OCI-LY7 (cell line): Measurements from ENCODE around the gene PLCB1. TPM values are rescaled to one million over a fixed set of nuclear protein-coding genes. Genes with fewer than 3 reads are reported as not detected.

Experiments used
- BruUV-seq: library from RNA; stranded (reverse); fragments of 400-500 nt; replicated peaks from 2 replicates; lab custom pipeline; 2021; lab: Mats Ljungman, UMichigan
- CTCF ChIA-PET: fragments of 300-600 bp; sonication (Branson Sonifier 250); formaldehyde crosslinking; loops from one replicate; lab custom pipeline; 2022; ENCODE audit warnings: antibody characterized with exemption; ENCODE audit not compliant: unreplicated experiment; lab: Charles Lee
- POLR2A ChIA-PET: fragments of 300-600 bp; sonication (Branson Sonifier 250); formaldehyde crosslinking; loops from one replicate; lab custom pipeline; 2022; ENCODE audit warnings: antibody characterized with exemption; lab: Charles Lee
- DNase-seq: peaks from one replicate; pipeline ENCODE4 v3.0.0-alpha.2; 2015; ENCODE audit warnings: low spot score
- H2AFZ ChIP-seq: fragments of 200-600 bp; sonication (generic), shearing (Covaris generic); 2 replicates; pipeline ENCODE4 v1.6.1; 2014; ENCODE audit warnings: mild to moderate bottlenecking, antibody characterized with exemption, low read length, moderate library complexity
- H3K27ac ChIP-seq: fragments of 200-600 bp; sonication (generic); 2 replicates; pipeline ENCODE4 v1.5.1; 2014; ENCODE audit warnings: mixed run types, low read depth, mild to moderate bottlenecking, moderate library complexity, low read length, inconsistent platforms; ENCODE audit not compliant: poor library complexity, severe bottlenecking
- H3K36me3 ChIP-seq: fragments of 200-600 bp; sonication (generic); 2 replicates; pipeline ENCODE4 v1.6.1; 2014; ENCODE audit warnings: mild to moderate bottlenecking, antibody characterized with exemption, low read length, moderate library complexity, mixed read lengths; ENCODE audit not compliant: insufficient read depth
- H3K4me1 ChIP-seq: fragments of 200-600 bp; sonication (generic); 2 replicates; pipeline ENCODE4 v1.5.1; 2014; ENCODE audit warnings: mild to moderate bottlenecking, low read length; ENCODE audit not compliant: insufficient read depth, poor library complexity, severe bottlenecking
- H3K4me2 ChIP-seq: fragments of 200-600 bp; sonication (generic); 2 replicates; pipeline ENCODE4 v1.6.1; 2014; ENCODE audit warnings: mild to moderate bottlenecking, low read length
- H3K4me3 ChIP-seq: fragments of 200-600 bp; sonication (generic); 2 replicates; pipeline ENCODE4 v1.5.1; 2014; ENCODE audit warnings: mild to moderate bottlenecking, low read depth, low read length; ENCODE audit not compliant: poor library complexity, severe bottlenecking
- H3K79me2 ChIP-seq: fragments of 200-600 bp; sonication (generic); 2 replicates; pipeline ENCODE4 v1.6.1; 2016; ENCODE audit warnings: low read depth, mild to moderate bottlenecking, low read length, moderate library complexity, mixed read lengths; ENCODE audit not compliant: insufficient read depth
- H3K9me2 ChIP-seq: fragments of 200-600 bp; sonication (generic); 2 replicates; pipeline ENCODE4 v1.6.1; 2016; ENCODE audit warnings: mild to moderate bottlenecking, low read length, mixed read lengths; ENCODE audit not compliant: insufficient read depth
- H3K9me3 ChIP-seq: fragments of 200-600 bp; sonication (generic); 2 replicates; pipeline ENCODE4 v1.6.1; 2014; ENCODE audit warnings: mild to moderate bottlenecking, mixed run types, low read length, mixed read lengths
- H4K20me1 ChIP-seq: fragments of 200-600 bp; sonication (generic); 2 replicates; pipeline ENCODE4 v1.6.1; 2014; ENCODE audit warnings: mild to moderate bottlenecking, antibody characterized with exemption, low read length, moderate library complexity, mixed read lengths; ENCODE audit not compliant: insufficient read depth
- CTCF ChIP-seq: fragments of 200-600 bp; sonication (generic); conservative IDR thresholded peaks from 2 replicates; pipeline ENCODE4 v1.5.1; 2014; ENCODE audit warnings: mild to moderate bottlenecking, antibody characterized with exemption, low read length, moderate library complexity, mixed read lengths
- EZH2phosphoT487 ChIP-seq: fragments of 200-600 bp; sonication (generic); IDR thresholded peaks from 2 replicates; pipeline ENCODE4 v1.6.1; 2018; ENCODE audit warnings: low read depth, borderline replicate concordance, mild to moderate bottlenecking, mixed run types, antibody characterized with exemption, low read length, moderate library complexity, mixed read lengths
- intact Hi-C: fragments of 100-400 bp; cut with micrococcal nuclease; formaldehyde crosslinking; loops from one replicate; pipeline ENCODE4 v1.10.0; 2022; ENCODE audit not compliant: unreplicated experiment
- total RNA-seq, 2 experiments: library from RNA; depleted of rRNA in 1 of 2; stranded (reverse); fragments of >200 nt in 1 of 2; shearing (Covaris generic) in 1 of 2; gene quantifications; 2 replicates each; pipeline ENCODE4 v1.2.3, GENCODE V29; 2014 to 2022

PLCB1 gene
- total RNA-seq, 2 experiments from 2014 or later, result 14.6 to 30.5 TPM

GRCh38 chr20:8724884-8725283 is 592.8 kb downstream of the PLCB1 start:
- no peaks in the 10 kb centered on the region for H4K20me1 ChIP-seq
- H3K4me2 ChIP-seq, result no peak overlapping the region
- intact Hi-C loops, result loop anchor here (5.0 kb wide), 3 partner anchors 273 to 788 kb away; no protein-coding TSS in a partner anchor
- POLR2A ChIA-PET, result no interaction called here
- DNase-seq, result no peak
- H3K4me1 ChIP-seq, result peaks cover 7% of the 10 kb centered on the region
- H3K36me3 ChIP-seq, result no peaks in the 10 kb centered on the region
- no peak overlapping the region for H3K27ac ChIP-seq
- CTCF ChIA-PET, result no interaction called here
- H2AFZ ChIP-seq, result no peak overlapping the region
- no peak overlapping the region for H3K4me3 ChIP-seq
- no peaks in the 10 kb centered on the region for H3K79me2 ChIP-seq
- no peaks in the 10 kb centered on the region for H3K9me3 ChIP-seq
- no peaks in the 10 kb centered on the region for H3K9me2 ChIP-seq
- BruUV-seq, result no TSS peak
- TF ChIP-seq EZH2phosphoT487 (no peak), CTCF (no peak)

- H3K9me3 ChIP-seq, result no peaks in the 10 kb centered on the region
- intact Hi-C loops, result no loop called here
- no TSS peak for BruUV-seq
- H3K36me3 ChIP-seq, result no peaks in the 10 kb centered on the region
- no peaks in the 10 kb centered on the region for H3K9me2 ChIP-seq
- no peak overlapping the region for H2AFZ ChIP-seq
- TF ChIP-seq CTCF (no peak), EZH2phosphoT487 (no peak)
- H3K27ac ChIP-seq, result no peak overlapping the region
- no peak overlapping the region for H3K4me3 ChIP-seq
- H4K20me1 ChIP-seq, result no peaks in the 10 kb centered on the region
- CTCF ChIA-PET, result no interaction called here
- no peak for DNase-seq
- H3K79me2 ChIP-seq, result no peaks in the 10 kb centered on the region
- POLR2A ChIA-PET, result no interaction called here
- H3K4me2 ChIP-seq, result no peak overlapping the region
- peaks cover under 1% of the 10 kb centered on the region for H3K4me1 ChIP-seq
These were observed 594.4 kb downstream of the PLCB1 start for GRCh38 chr20:8726460-8726859.

GRCh38 chr20:8735014-8735413 is 602.9 kb downstream of the PLCB1 start:
- H4K20me1 ChIP-seq, result no peaks in the 10 kb centered on the region
- POLR2A ChIA-PET, result interaction anchor here (1.9 kb wide), 1 partner anchor 13 kb away, joined by 6 read pairs; no protein-coding TSS in a partner anchor
- no TSS peak for BruUV-seq
- TF ChIP-seq EZH2phosphoT487, result no peak
- no peak for TF ChIP-seq CTCF
- H3K36me3 ChIP-seq, result peaks cover 9% of the 10 kb centered on the region
- H3K4me1 ChIP-seq, result no peaks in the 10 kb centered on the region
- no peak overlapping the region for H3K4me2 ChIP-seq
- H3K27ac ChIP-seq, result no peak overlapping the region
- H3K9me2 ChIP-seq, result no peaks in the 10 kb centered on the region
- intact Hi-C loops, result no loop called here
- no peaks in the 10 kb centered on the region for H3K79me2 ChIP-seq
- no peak overlapping the region for H3K4me3 ChIP-seq
- H3K9me3 ChIP-seq, result peaks cover 5% of the 10 kb centered on the region; the same call in 1 of the 2 replicates
- H2AFZ ChIP-seq, result no peak overlapping the region
- no peak for DNase-seq
- CTCF ChIA-PET, result no interaction called here
